HL-60 (cell line): ENCODE data around the gene CRYGB.

Experiments
- DNase-seq, 2 experiments: peaks; one replicate each; pipeline ENCODE4 v3.0.0-alpha.2; 2010 to 2020; ENCODE audit warnings: low read depth in 1 of 2, low spot score in 1 of 2
- H3K27ac ChIP-seq: fragments of 250-450 bp; sonication (Bioruptor Pico); replicated peaks from 2 replicates; pipeline ENCODE4 v1.5.1; 2020; ENCODE audit warnings: mild to moderate bottlenecking, moderate library complexity
- H3K27me3 ChIP-seq: fragments of 250-450 bp; sonication (Bioruptor Pico); 2 replicates; pipeline ENCODE4 v1.5.1; 2021; ENCODE audit warnings: mild to moderate bottlenecking, moderate library complexity; ENCODE audit not compliant: insufficient read depth, poor library complexity, severe bottlenecking
- H3K4me3 ChIP-seq: replicated peaks from 2 replicates; pipeline ENCODE4 v1.5.1; 2011; ENCODE audit warnings: mild to moderate bottlenecking, control low read depth, low read length; ENCODE audit not compliant: insufficient read depth
- GABPA ChIP-seq: IDR thresholded peaks from 2 replicates; pipeline ENCODE4 v1.6.1; 2012; ENCODE audit warnings: low read depth
- POLR2AphosphoS5 ChIP-seq: IDR thresholded peaks from 2 replicates; pipeline ENCODE4 v1.6.1; 2012; ENCODE audit warnings: low read depth
- SPI1 ChIP-seq: IDR thresholded peaks from 2 replicates; pipeline ENCODE4 v1.6.1; 2012; ENCODE audit warnings: low read depth, mild to moderate bottlenecking, borderline replicate concordance
- TF ChIP-seq, protein P1 (sequence below): IDR thresholded peaks from 2 replicates; pipeline ENCODE4 v1.6.1; 2012; ENCODE audit warnings: low read depth; ENCODE audit not compliant: insufficient replicate concordance
- TF ChIP-seq, protein P2 (sequence below): IDR thresholded peaks from one replicate; pipeline ENCODE4 v1.5.1; 2011; ENCODE audit warnings: low read length, control low read depth, inconsistent platforms; ENCODE audit not compliant: insufficient read depth

Gene CRYGB

DNA sequence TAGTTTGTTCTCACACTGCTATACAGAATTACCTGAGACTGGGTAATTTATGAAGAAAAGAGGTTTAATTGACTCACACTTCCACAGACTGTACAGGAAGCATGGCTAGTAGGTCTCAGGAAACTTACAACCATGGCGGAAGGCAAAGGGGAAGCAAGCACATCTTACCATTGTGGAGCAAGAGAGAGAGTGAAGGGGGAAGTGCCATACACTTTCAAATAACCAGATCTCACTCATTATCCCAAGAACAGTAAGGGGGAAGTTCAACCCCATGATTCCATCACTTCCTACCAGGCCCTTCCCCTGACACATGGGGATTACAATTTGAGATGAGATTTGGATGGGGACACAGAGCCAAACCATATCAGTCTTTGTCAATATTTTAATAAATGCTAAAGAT lies 5.0 kb upstream of the CRYGB start:
- Histone ChIP-seq H3K27ac (no peak overlapping the region), H3K27me3 (no peaks in the 10 kb centered on the region), H3K4me3 (no peak overlapping the region)
- peak; percentile 38 to 63 for DNase-seq
- TF ChIP-seq, protein P1, sequence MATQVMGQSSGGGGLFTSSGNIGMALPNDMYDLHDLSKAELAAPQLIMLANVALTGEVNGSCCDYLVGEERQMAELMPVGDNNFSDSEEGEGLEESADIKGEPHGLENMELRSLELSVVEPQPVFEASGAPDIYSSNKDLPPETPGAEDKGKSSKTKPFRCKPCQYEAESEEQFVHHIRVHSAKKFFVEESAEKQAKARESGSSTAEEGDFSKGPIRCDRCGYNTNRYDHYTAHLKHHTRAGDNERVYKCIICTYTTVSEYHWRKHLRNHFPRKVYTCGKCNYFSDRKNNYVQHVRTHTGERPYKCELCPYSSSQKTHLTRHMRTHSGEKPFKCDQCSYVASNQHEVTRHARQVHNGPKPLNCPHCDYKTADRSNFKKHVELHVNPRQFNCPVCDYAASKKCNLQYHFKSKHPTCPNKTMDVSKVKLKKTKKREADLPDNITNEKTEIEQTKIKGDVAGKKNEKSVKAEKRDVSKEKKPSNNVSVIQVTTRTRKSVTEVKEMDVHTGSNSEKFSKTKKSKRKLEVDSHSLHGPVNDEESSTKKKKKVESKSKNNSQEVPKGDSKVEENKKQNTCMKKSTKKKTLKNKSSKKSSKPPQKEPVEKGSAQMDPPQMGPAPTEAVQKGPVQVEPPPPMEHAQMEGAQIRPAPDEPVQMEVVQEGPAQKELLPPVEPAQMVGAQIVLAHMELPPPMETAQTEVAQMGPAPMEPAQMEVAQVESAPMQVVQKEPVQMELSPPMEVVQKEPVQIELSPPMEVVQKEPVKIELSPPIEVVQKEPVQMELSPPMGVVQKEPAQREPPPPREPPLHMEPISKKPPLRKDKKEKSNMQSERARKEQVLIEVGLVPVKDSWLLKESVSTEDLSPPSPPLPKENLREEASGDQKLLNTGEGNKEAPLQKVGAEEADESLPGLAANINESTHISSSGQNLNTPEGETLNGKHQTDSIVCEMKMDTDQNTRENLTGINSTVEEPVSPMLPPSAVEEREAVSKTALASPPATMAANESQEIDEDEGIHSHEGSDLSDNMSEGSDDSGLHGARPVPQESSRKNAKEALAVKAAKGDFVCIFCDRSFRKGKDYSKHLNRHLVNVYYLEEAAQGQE: no peak
- peak; percentile 81; the same call in 1 of the 2 replicates for TF ChIP-seq SPI1

DNA sequence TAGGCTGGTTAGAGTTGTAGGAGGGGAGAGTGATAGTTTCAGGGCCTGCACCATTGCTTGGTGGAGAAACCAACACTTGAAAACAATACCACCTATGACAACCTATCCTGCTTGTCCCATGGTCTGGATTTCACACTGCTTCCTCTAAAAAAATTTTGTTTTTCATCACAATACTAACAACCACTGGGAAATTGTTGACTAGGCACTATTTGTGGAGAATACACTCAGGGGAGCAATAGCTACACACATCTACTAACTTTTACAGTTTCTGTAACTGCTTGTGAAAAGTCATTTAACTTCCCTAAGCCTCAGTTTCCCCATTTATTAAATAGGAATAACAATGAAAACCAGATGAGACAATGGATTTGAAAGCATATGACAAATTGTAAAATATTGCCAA lies 4.1 kb upstream of the CRYGB start:
- TF ChIP-seq, protein P2, sequence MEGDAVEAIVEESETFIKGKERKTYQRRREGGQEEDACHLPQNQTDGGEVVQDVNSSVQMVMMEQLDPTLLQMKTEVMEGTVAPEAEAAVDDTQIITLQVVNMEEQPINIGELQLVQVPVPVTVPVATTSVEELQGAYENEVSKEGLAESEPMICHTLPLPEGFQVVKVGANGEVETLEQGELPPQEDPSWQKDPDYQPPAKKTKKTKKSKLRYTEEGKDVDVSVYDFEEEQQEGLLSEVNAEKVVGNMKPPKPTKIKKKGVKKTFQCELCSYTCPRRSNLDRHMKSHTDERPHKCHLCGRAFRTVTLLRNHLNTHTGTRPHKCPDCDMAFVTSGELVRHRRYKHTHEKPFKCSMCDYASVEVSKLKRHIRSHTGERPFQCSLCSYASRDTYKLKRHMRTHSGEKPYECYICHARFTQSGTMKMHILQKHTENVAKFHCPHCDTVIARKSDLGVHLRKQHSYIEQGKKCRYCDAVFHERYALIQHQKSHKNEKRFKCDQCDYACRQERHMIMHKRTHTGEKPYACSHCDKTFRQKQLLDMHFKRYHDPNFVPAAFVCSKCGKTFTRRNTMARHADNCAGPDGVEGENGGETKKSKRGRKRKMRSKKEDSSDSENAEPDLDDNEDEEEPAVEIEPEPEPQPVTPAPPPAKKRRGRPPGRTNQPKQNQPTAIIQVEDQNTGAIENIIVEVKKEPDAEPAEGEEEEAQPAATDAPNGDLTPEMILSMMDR: no peak
- TF ChIP-seq GABPA: no peak
- TF ChIP-seq POLR2AphosphoS5: no peak
- TF ChIP-seq, protein P1: no peak
- DNase-seq: no peak
- no peak overlapping the region for H3K27ac ChIP-seq
- no peaks in the 10 kb centered on the region for H3K27me3 ChIP-seq
- H3K4me3 ChIP-seq: no peak overlapping the region

DNA sequence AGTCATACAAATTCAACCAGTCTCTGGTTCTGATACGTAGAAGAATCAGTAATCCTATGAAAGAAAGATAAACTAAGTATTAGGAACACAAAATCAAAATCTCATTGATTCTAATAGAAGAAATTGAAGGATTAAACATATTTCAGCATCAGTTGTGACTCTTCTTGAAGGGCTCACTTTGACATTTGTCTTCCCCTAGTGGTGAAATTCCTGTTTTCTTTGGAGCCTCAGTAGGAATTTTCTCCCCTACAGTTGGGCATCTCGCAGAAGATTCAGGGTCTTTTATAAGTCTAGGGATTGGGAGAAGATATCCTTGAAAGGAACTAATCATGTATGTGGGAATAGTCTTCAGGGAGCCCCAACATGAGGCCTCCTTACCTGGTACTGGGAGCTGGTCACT lies 2.8 kb upstream of the CRYGB start:
- H3K27me3 ChIP-seq: no peaks in the 10 kb centered on the region
- no peak for TF ChIP-seq SPI1
- TF ChIP-seq POLR2AphosphoS5: no peak
- no peak for DNase-seq

DNA sequence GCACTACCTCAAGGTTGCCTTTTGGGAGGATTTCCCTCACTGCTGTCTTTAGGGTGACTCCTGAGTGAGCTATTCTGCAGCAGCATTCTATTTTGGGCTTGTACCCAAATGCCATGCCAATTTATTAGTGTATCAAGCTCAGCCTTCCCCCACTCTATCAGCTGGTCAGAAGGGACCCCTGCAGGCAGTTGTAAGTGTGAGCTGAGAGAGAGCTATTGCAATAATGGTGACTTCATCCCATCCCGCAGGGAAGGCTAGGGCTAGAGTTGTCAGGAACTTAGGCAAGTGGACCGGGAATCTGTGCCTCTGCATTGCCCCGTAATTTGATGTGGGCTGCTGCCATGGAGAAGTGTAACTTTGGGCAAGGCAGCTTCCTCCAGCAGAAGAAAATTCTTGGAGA lies 1.8 kb upstream of the CRYGB start:
- Histone ChIP-seq H3K4me3 (no peak overlapping the region), H3K27ac (no peak overlapping the region), H3K27me3 (no peaks in the 10 kb centered on the region)
- DNase-seq: no peak
- TF ChIP-seq, protein P1: no peak
- TF ChIP-seq SPI1: no peak
- TF ChIP-seq, protein P2: no peak
- no peak for TF ChIP-seq POLR2AphosphoS5
- TF ChIP-seq GABPA: no peak

More for the DNA sequence above, 2.8 kb upstream of the CRYGB start:
- Histone ChIP-seq H3K4me3 (no peak overlapping the region), H3K27ac (no peak overlapping the region)
